ENCODE results near the gene ATP13A3.
"Not testable (repeated sequence)": the region's sequence is repeated elsewhere in the genome, so short reads cannot be mapped to it uniquely, and the experiment has no call there.

ATP13A3 gene

GRCh38 chr3:194486540-194487288 is at the start of gene ATP13A3:
ATP13A3 (minus strand) TSS chr3:194487002; CDS start chr3:194462190, 24,812 bp downstream.
- peak; percentile 75 to 83 (median 81) for DNase-seq (ENCODE audit: low read depth in 2 of 3, low spot score in 1 of 3)

GRCh38 chr3:194535199-194535598 is 48.4 kb upstream of the ATP13A3 start:
- DNase-seq (ENCODE audit: low read depth in 2 of 3, low spot score in 1 of 3): not testable (repeated sequence)

- DNase-seq (ENCODE audit: low read depth in 2 of 3, low spot score in 1 of 3): no peak
Measured at GRCh38 chr3:194534243-194534642, 47.4 kb upstream of the ATP13A3 start.

GRCh38 chr3:194532591-194532990 is 45.8 kb upstream of the ATP13A3 start:
- DNase-seq (ENCODE audit: low read depth in 2 of 3, low spot score in 1 of 3): no peak

DNA sequence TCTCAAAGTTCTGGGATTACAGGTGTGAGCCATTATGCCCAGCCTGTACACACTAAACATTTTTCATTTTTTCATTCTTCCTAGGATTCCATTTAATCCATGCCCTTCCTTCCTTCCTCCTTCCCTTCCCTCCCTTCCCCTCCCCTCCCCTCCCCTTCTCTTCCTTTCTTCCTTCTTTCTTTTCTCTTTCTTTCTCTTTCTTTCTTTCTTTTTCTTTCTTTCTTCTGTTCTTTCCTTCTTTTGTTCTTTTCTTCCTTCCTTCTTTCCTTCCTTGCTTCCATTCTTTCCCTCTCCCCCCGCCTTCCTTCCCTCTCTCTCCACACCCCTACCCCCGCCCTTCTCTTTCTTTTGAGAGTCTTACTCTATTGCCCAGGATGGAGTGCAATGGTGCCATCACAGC is 40.9 kb upstream of the ATP13A3 start:
- no peak for DNase-seq (ENCODE audit: low read depth in 2 of 3, low spot score in 1 of 3)

- no peak for DNase-seq (ENCODE audit: low read depth in 2 of 3, low spot score in 1 of 3)
Measured at GRCh38 chr3:194526164-194526563, 39.4 kb upstream of the ATP13A3 start.

DNA sequence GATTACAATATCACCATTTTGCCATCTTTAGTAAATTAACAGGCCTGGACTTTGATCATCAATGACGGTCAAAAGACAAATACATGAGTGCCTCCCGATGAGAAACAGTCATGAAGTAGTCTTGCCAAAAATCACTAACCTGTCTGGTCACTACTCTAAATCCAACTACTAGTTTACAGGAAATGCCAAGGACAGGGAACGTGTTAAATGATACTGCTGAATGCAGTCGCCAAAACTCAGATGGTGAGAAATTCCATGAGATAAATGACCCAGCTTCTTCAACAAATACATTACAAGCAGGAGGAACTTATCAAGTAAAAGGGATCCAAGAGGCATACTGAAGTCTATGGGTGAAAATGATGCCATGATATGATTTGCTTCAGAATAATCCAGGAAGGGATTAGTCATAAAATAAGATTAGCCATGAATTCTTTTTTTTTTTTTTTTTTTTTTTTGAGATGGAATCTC is 35.8 kb upstream of the ATP13A3 start:
- no peak for DNase-seq (ENCODE audit: low read depth in 2 of 3, low spot score in 1 of 3)

DNA sequence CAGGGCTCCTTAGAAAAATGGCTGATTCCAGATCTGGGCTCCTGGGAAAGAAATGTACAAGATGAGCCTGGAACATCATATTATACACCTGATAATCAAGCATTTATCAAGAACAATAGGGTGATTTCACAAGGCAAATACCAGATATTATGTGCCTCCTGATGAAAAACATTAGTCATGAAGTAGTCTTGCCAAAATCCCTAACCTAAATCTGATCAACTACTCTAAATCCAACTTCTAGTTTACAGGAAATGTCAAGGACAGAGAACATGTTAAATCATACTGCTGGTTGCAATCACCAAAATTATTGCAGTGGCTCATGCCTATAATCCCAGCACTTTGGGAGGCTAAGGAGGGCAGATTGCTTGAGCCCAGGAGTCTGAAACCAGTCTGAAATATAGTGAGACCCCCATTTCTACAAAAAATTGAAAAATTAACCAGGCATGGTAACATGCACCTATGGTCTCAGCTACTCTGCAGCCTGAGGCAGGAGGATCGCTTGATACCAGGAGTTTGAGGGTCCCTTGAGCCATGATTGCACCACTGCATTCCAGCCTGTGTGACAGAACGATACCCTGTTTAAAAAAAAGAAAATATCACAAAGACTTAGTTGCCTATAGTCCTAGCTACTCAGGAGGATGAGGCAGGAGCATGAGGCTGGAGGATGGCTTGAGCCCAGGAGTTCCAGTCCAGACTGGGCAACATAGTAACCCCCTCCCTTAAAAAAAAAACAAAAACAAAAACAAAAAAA is 34.9 kb upstream of the ATP13A3 start:
- no peak for DNase-seq (ENCODE audit: low read depth in 2 of 3, low spot score in 1 of 3)

DNA sequence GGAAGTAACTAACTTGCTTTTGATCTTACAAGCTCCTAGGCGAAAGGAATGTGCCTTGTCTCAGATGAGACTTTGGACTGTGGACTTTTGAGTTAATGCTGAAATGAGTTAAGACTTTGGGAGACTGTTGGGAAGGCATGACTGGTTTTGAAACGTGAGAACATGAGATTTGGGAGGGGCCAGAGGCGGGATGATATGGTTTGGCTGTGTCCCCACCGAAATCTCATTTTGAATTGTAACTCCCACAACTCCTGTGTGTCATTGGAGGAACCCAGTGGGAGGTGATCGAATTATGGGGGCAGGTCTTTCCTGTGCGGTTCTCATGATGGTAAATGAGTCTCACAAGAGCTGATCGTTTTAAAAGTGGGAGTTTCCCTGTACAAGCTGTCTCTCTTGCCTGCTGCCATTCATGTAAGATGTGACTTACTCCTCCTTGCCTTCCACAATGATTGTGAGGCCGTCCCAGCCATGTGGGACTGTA is 33.9 kb upstream of the ATP13A3 start:
- DNase-seq (ENCODE audit: low read depth in 2 of 3, low spot score in 1 of 3): peak; percentile 73 to 79 (median 77)

DNA sequence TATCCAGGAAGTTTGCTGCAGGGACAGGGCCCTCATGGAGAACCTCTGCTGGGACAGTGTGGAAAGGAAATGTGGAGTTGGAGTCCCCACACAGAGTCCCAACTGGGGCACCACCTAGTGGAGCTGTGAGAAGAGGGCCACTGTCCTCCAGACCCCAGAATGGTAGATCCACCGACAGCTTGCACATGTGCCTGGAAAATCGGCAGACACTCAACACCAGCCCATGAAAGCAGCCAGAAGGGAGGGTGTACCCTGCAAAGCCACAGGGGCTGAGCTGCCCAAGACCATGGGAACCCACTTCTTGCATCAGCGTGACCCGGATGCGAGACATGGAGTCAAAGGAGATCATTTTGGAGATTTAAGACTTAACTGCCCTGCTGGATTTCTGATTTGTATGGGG is 33.4 kb upstream of the ATP13A3 start:
- DNase-seq (ENCODE audit: low read depth in 2 of 3, low spot score in 1 of 3): not testable (repeated sequence)

DNA sequence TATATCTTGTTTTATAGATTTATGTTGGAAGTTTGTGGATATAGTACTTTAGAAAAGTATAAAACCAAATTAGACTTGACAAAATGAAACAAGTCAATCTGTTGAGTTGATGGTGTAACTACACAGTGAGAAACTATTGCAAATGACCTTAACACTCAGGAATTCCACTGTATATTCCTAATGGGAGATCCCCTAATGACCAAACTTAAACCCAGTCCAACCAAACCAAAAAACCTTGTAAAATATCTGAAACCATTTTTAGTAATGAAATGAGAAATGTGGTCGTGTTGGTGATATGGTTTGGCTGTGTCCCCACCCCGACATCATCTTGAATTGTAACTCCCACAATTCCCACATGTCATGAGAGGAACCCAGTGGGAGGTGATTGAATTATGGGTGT is 31.9 kb upstream of the ATP13A3 start:
- DNase-seq (ENCODE audit: low read depth in 2 of 3, low spot score in 1 of 3): no peak

DNA sequence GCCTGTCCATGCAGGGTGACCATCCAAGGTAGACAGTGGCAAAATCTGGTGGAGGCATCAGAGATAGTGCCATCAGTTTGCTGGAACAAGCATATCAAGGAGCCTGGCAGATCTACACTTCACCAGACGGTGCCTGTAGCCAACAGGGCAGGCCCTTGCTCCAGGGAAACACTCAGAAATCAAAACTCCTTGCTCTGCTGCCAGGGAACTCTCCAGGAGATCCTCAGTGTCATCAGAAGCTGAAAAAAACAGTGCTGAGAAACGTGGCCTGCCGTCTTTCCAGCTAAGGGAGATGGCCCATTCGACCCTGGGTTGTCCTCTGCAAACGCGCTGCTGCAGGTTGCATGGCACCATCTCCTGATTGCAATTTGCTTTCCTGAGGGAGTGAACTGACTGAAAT is 30.5 kb upstream of the ATP13A3 start:
- no peak for DNase-seq (ENCODE audit: low read depth in 2 of 3, low spot score in 1 of 3)

DNA sequence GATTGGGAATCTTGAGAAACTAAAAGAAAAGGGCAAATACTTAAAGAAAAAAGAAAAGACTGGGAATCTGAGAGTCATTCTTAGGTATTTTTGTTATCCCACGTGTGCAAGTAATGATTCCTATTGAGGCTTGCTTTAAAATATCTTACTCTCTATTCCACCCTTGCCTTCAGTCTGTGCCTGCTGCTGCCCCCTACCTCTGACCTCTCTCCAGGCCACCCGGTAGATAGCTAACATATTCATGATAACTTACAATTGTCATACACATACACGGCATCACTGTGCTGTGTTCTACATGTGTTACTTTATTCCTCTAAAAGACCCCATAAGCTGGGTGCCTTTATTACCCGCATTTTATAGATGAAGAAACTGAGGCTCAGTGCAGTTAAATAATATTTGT is 27.8 kb upstream of the ATP13A3 start:
- no peak for DNase-seq (ENCODE audit: low read depth in 2 of 3, low spot score in 1 of 3)

GRCh38 chr3:194512895-194513601 is 26.2 kb upstream of the ATP13A3 start:
- no peak for DNase-seq (ENCODE audit: low read depth in 2 of 3, low spot score in 1 of 3)

- no peak for DNase-seq (ENCODE audit: low read depth in 2 of 3, low spot score in 1 of 3)
Measured at GRCh38 chr3:194508491-194509453, 22.0 kb upstream of the ATP13A3 start.

DNA sequence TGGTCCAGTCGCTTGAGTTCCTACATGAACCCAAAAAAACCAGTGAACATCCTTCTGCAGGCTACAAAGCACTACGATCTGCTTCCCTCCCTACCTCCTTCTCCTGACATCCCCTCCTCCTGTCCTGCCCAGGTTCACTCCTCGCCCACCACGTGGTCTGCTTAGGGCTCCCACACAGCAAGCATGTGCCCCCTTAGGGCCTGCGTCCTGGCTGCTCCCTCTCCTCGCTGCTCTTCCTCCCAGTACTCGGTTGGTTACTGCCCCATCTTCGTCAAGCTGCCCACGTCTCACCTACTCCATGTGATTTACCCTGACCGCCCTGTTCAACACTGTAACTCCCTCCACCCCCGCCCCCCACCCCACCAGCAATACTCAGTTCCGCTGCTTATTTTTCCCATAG is 20.8 kb upstream of the ATP13A3 start:
- DNase-seq (ENCODE audit: low read depth in 2 of 3, low spot score in 1 of 3): no peak

DNA sequence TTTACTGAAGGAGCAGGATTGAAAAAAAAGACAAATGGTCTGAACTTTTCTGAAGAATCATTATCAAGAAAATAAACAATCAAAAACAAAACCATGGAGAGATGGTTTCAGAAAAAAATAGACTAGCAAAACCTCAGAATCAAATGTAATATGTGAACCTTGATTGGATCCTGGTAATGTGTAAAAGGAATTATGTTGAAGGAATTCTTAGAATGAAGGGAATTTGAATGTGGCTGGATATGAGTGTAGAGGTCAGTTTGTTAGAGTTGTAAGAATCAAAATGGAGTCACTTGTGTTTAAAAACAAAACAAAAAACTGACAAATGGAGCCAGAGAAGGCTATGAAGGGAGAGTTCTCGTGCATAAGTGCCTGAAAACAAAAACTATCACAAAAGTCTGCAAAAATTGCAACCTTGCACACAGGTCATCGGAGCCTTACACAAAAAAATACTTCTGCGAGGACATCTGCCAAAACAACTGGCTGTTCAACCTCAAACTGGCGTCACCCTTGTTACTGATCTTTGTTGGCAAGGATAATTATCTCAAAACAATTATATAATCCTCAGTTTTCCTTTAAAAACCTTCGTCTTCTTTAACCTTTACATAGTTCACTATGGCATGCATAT is 19.1 kb upstream of the ATP13A3 start:
- no peak for DNase-seq (ENCODE audit: low read depth in 2 of 3, low spot score in 1 of 3)

GRCh38 chr3:194504861-194505260 is 18.1 kb upstream of the ATP13A3 start:
- DNase-seq (ENCODE audit: low read depth in 2 of 3, low spot score in 1 of 3): no peak

DNA sequence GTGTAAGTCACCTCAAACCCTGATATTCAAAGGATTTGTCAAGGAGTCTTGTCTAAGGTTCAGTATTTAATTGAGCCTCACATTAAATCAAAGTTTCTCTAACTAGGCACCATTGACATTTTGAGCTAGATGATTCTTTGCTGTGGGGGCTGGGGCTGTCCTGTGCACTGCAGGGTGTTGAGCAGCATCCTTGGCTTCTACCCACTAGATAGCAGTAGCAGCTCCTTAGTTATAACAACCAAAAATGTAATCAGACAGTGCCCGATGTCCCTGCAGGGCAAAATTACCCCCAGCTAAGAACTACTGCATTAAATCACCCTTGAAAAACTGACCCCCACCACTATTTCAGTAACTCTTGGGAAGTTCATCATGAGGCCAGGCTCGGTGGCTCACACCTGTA is 17.3 kb upstream of the ATP13A3 start:
- DNase-seq (ENCODE audit: low read depth in 2 of 3, low spot score in 1 of 3): no peak

- no peak for DNase-seq (ENCODE audit: low read depth in 2 of 3, low spot score in 1 of 3)
Measured at GRCh38 chr3:194503081-194503531, 16.3 kb upstream of the ATP13A3 start.
